ENCODE data around the gene OGT.
"Not testable (repeated sequence)": the region's sequence is repeated elsewhere in the genome, so short reads cannot be mapped to it uniquely, and the experiment has no call there.

Gene OGT

GRCh38 chrX:71599965-71600364 is 67.1 kb downstream of the OGT start:
- no peak for DNase-seq

GRCh38 chrX:71603618-71604017 is 70.7 kb downstream of the OGT start:
- no peak for DNase-seq

GRCh38 chrX:71604141-71604540 is 71.2 kb downstream of the OGT start:
- no peak for DNase-seq

GRCh38 chrX:71604796-71605568 is 72.1 kb downstream of the OGT start:
- DNase-seq, result no peak

GRCh38 chrX:71606536-71607216 is 73.8 kb downstream of the OGT start:
- no peak for DNase-seq

- no peak for DNase-seq
Measured at GRCh38 chrX:71607488-71607887, 74.6 kb downstream of the OGT start.

- DNase-seq, result no peak
Measured at GRCh38 chrX:71609095-71609750, 76.3 kb downstream of the OGT start.

- not testable (repeated sequence) for DNase-seq
Measured at GRCh38 chrX:71611736-71612135, 78.8 kb downstream of the OGT start.

GRCh38 chrX:71612256-71612655 is 79.4 kb downstream of the OGT start:
- no peak for DNase-seq

GRCh38 chrX:71615056-71615455 is 82.2 kb downstream of the OGT start:
- DNase-seq, result no peak

- no peak for DNase-seq
Measured at GRCh38 chrX:71615954-71616353, 83.0 kb downstream of the OGT start.

- DNase-seq, result no peak
Measured at GRCh38 chrX:71616672-71617529, 84.0 kb downstream of the OGT start.

- DNase-seq, result no peak
Measured at GRCh38 chrX:71617742-71618141, 84.8 kb downstream of the OGT start.

GRCh38 chrX:71618303-71618721 is 85.4 kb downstream of the OGT start, which contains the start of gene CXCR3:
CXCR3 (minus strand) TSS chrX:71618511; CDS start chrX:71618449, 62 bp downstream.
- peak; percentile 22 for DNase-seq

GRCh38 chrX:71618787-71619186 is 85.9 kb downstream of the OGT start:
- DNase-seq, result no peak

GRCh38 chrX:71619193-71619592 is 86.3 kb downstream of the OGT start:
- DNase-seq, result peak; percentile 28

GRCh38 chrX:71619986-71620385 is 87.1 kb downstream of the OGT start:
- no peak for DNase-seq

GRCh38 chrX:71621603-71622002 is 88.7 kb downstream of the OGT start:
- no peak for DNase-seq

GRCh38 chrX:71622032-71622575 is 89.2 kb downstream of the OGT start:
- no peak for DNase-seq

- peak; percentile 18 for DNase-seq
Measured at GRCh38 chrX:71622576-71623450, 89.9 kb downstream of the OGT start.

GRCh38 chrX:71623714-71624113 is 90.8 kb downstream of the OGT start:
- DNase-seq, result no peak

All from activated CD4-positive, alpha-beta T cell treated with anti-CD3 and anti-CD28 coated beads for 1 hour (primary cell).